Measurements from ENCODE around the gene ERAP2.

- no peak for TF ChIP-seq POLR2A (IDR thresholded peaks at IDR 0.05)
- TF ChIP-seq EP300 (IDR thresholded peaks at IDR 0.05): no peak
- no peak for TF ChIP-seq CTCF (IDR thresholded peaks at IDR 0.05)
Measured at GRCh38 chr5:96905864-96906263, 29.6 kb downstream of the ERAP2 start.
